Trophoblast cell (in vitro differentiated cells and primary cell): ENCODE data around the gene ABLIM2.

Experiments
- DNase-seq, 2 donors: peaks; one replicate each; pipeline ENCODE4 v3.0.0-alpha.2; 2016
- H2AFZ ChIP-seq: 2 replicates; pipeline ENCODE4 v1.6.1; 2013; ENCODE audit warnings: low read length, moderate library complexity, mild to moderate bottlenecking; ENCODE audit not compliant: insufficient read depth, poor library complexity
- H2AK5ac ChIP-seq: 2 replicates; pipeline ENCODE4 v1.6.1; 2013; ENCODE audit warnings: mild to moderate bottlenecking, low read length
- H2BK120ac ChIP-seq: 2 replicates; pipeline ENCODE4 v1.6.1; 2013; ENCODE audit warnings: low read length, mild to moderate bottlenecking, moderate library complexity; ENCODE audit not compliant: insufficient read depth, poor library complexity
- H2BK12ac ChIP-seq: 2 replicates; pipeline ENCODE4 v1.6.1; 2013; ENCODE audit warnings: mild to moderate bottlenecking, low read length, moderate library complexity
- H2BK5ac ChIP-seq: 2 replicates; pipeline ENCODE4 v1.6.1; 2013; ENCODE audit warnings: low read length, low read depth, moderate library complexity, mild to moderate bottlenecking; ENCODE audit not compliant: poor library complexity
- H3K14ac ChIP-seq: 2 replicates; pipeline ENCODE4 v1.6.1; 2013; ENCODE audit warnings: mild to moderate bottlenecking, low read length
- H3K18ac ChIP-seq: 2 replicates; pipeline ENCODE4 v1.6.1; 2013; ENCODE audit warnings: mild to moderate bottlenecking, low read length
- H3K23ac ChIP-seq: 2 replicates; pipeline ENCODE4 v1.6.1; 2013; ENCODE audit warnings: low read length
- H3K27ac ChIP-seq: 2 replicates; pipeline ENCODE4 v1.5.1; 2013; ENCODE audit warnings: low read depth, mild to moderate bottlenecking, inconsistent platforms, low read length, moderate library complexity
- H3K27me3 ChIP-seq: 2 replicates; pipeline ENCODE4 v1.6.1; 2013; ENCODE audit warnings: inconsistent platforms, mild to moderate bottlenecking, low read length, moderate library complexity; ENCODE audit not compliant: insufficient read depth
- H3K36me3 ChIP-seq, 2 experiments: 1 replicate in 1 of 2; 2 replicates in 1 of 2; pipeline ENCODE4 v1.6.1; 2013; ENCODE audit warnings: low read length in 2 of 2, mild to moderate bottlenecking in 2 of 2, moderate library complexity in 1 of 2; ENCODE audit not compliant: insufficient read depth in 2 of 2, control insufficient read depth in 1 of 2
- H3K4ac ChIP-seq: 2 replicates; pipeline ENCODE4 v1.6.1; 2013; ENCODE audit warnings: low read depth, mild to moderate bottlenecking, low read length, moderate library complexity
- H3K4me1 ChIP-seq, 2 experiments: 1 replicate in 1 of 2; 2 replicates in 1 of 2; pipeline ENCODE4 v1.6.1; 2013; ENCODE audit warnings: low read length in 2 of 2, mild to moderate bottlenecking in 2 of 2, moderate library complexity in 1 of 2; ENCODE audit not compliant: insufficient read depth in 2 of 2, control insufficient read depth in 1 of 2
- H3K4me2 ChIP-seq: 2 replicates; pipeline ENCODE4 v1.6.1; 2013; ENCODE audit warnings: inconsistent platforms, mild to moderate bottlenecking, low read length, moderate library complexity
- H3K4me3 ChIP-seq: 2 replicates; pipeline ENCODE4 v1.5.1; 2013; ENCODE audit warnings: mild to moderate bottlenecking, low read depth, low read length, inconsistent platforms
- H3K79me1 ChIP-seq: one replicate; pipeline ENCODE4 v1.6.1; 2013; ENCODE audit warnings: low read length
- H3K79me2 ChIP-seq: 2 replicates; pipeline ENCODE4 v1.6.1; 2013; ENCODE audit warnings: low read length, mild to moderate bottlenecking; ENCODE audit not compliant: control insufficient read depth, insufficient read depth, poor library complexity
- H3K9ac ChIP-seq: 2 replicates; pipeline ENCODE4 v1.6.1; 2013; ENCODE audit warnings: mild to moderate bottlenecking, low read length
- H3K9me3 ChIP-seq: 2 replicates; pipeline ENCODE4 v1.6.1; 2013; ENCODE audit warnings: low read depth, mild to moderate bottlenecking, control low read depth, inconsistent platforms, low read length; ENCODE audit not compliant: insufficient read depth
- H4K12ac ChIP-seq: 2 replicates; pipeline ENCODE4 v1.6.1; 2013; ENCODE audit warnings: low read depth, mild to moderate bottlenecking, low read length, moderate library complexity
- H4K8ac ChIP-seq: 2 replicates; pipeline ENCODE4 v1.6.1; 2013; ENCODE audit warnings: low read depth, mild to moderate bottlenecking, low read length, moderate library complexity
- H4K91ac ChIP-seq: one replicate; pipeline ENCODE4 v1.6.1; 2013; ENCODE audit warnings: low read depth, mild to moderate bottlenecking, low read length, moderate library complexity
- WGBS: extraction: QIAGEN DNeasy Blood & Tissue Kit; methylation state at CpG from one replicate; pipeline ENCODE4 v1.1.7; 2013; ENCODE audit warnings: missing lambda C conversion rate; ENCODE audit not compliant: insufficient read length, insufficient coverage; ENCODE audit errors: extremely low coverage; 5-methylcytosine and 5-hydroxymethylcytosine counted together

The ABLIM2 gene

GRCh38 chr4:8128100-8128856 is 30.3 kb downstream of the ABLIM2 start:
- no peak overlapping the region for H2BK12ac ChIP-seq
- no peak overlapping the region for H3K27ac ChIP-seq
- no peak overlapping the region for H3K4me3 ChIP-seq
- peaks cover 3% of the 10 kb centered on the region for H3K9me3 ChIP-seq
- no peak overlapping the region for H3K9ac ChIP-seq
- no peak overlapping the region for H4K8ac ChIP-seq
- H3K14ac ChIP-seq = no peak overlapping the region
- no peak overlapping the region for H2BK5ac ChIP-seq
- H2AFZ ChIP-seq = no peak overlapping the region
- H4K91ac ChIP-seq = no peak overlapping the region
- no peaks in the 10 kb centered on the region for H3K79me2 ChIP-seq
- no peak overlapping the region for H3K4ac ChIP-seq
- H3K18ac ChIP-seq = no peak overlapping the region
- H3K23ac ChIP-seq = no peak overlapping the region
- no peaks in the 10 kb centered on the region for H3K27me3 ChIP-seq
- H3K79me1 ChIP-seq = peaks cover 1% of the 10 kb centered on the region
- peaks cover 2 to 3% of the 10 kb centered on the region in 2 experiments for H3K4me1 ChIP-seq
- no peak overlapping the region for H2BK120ac ChIP-seq
- no peak overlapping the region for H3K4me2 ChIP-seq
- no CpG with 5 or more reads among the region's 19 CpGs for whole genome bisulfite sequencing
- H4K12ac ChIP-seq = no peak overlapping the region
- H2AK5ac ChIP-seq = no peak overlapping the region
- no peak for DNase-seq
- H3K36me3 ChIP-seq = no peaks in the 10 kb centered on the region

- Histone ChIP-seq H3K23ac (no peak overlapping the region), H2AFZ (no peak overlapping the region), H3K14ac (no peak overlapping the region), H2BK5ac (no peak overlapping the region), H2AK5ac (no peak overlapping the region), H4K91ac (no peak overlapping the region), H3K79me1 (peaks cover 5% of the 10 kb centered on the region), H3K27me3 (no peaks in the 10 kb centered on the region), H3K27ac (no peak overlapping the region), H3K4me1 (peaks cover 8 to 10% of the 10 kb centered on the region in 2 experiments), H3K9ac (no peak overlapping the region), H3K4me3 (no peak overlapping the region), H3K79me2 (no peaks in the 10 kb centered on the region), H3K4me2 (no peak overlapping the region), H4K12ac (no peak overlapping the region), H3K4ac (no peak overlapping the region), H3K18ac (no peak overlapping the region), H3K9me3 (peaks cover 3% of the 10 kb centered on the region), H4K8ac (no peak overlapping the region), H2BK120ac (no peak overlapping the region), H2BK12ac (no peak overlapping the region), H3K36me3 (no peaks in the 10 kb centered on the region)
- DNase-seq = no peak
- WGBS = no CpG with 5 or more reads among the region's 29 CpGs
These were observed 31.4 kb downstream of the ABLIM2 start for GRCh38 chr4:8127051-8127826.

- Histone ChIP-seq H3K9ac (no peak overlapping the region), H3K27me3 (no peaks in the 10 kb centered on the region), H3K4ac (no peak overlapping the region), H3K23ac (no peak overlapping the region), H2AK5ac (no peak overlapping the region), H3K4me1 (peaks cover 12 to 14% of the 10 kb centered on the region in 2 experiments), H3K79me2 (no peaks in the 10 kb centered on the region), H3K9me3 (peaks cover 3% of the 10 kb centered on the region), H3K4me2 (no peak overlapping the region), H2BK5ac (no peak overlapping the region), H3K27ac (no peak overlapping the region), H3K79me1 (peaks cover 7% of the 10 kb centered on the region), H3K4me3 (no peak overlapping the region), H3K14ac (no peak overlapping the region), H2BK120ac (no peak overlapping the region), H2BK12ac (no peak overlapping the region), H3K18ac (no peak overlapping the region), H4K8ac (no peak overlapping the region), H3K36me3 (no peaks in the 10 kb centered on the region), H4K12ac (no peak overlapping the region), H4K91ac (no peak overlapping the region), H2AFZ (no peak overlapping the region)
- no CpG with 5 or more reads among the region's 13 CpGs for WGBS
- DNase-seq = no peak
These were observed 32.1 kb downstream of the ABLIM2 start for GRCh38 chr4:8126523-8126922.

- no CpG with 5 or more reads among the region's 20 CpGs for WGBS
- Histone ChIP-seq H3K79me2 (no peaks in the 10 kb centered on the region), H2BK120ac (no peak overlapping the region), H3K14ac (no peak overlapping the region), H3K9ac (no peak overlapping the region), H3K18ac (no peak overlapping the region), H2AFZ (no peak overlapping the region), H3K4me3 (no peak overlapping the region), H3K79me1 (peaks cover 7% of the 10 kb centered on the region), H4K8ac (no peak overlapping the region), H3K4ac (no peak overlapping the region), H3K9me3 (peaks cover 3% of the 10 kb centered on the region), H3K27me3 (no peaks in the 10 kb centered on the region), H3K4me1 (peaks cover 14 to 17% of the 10 kb centered on the region in 2 experiments), H3K27ac (no peak overlapping the region), H3K36me3 (no peaks in the 10 kb centered on the region), H2AK5ac (peak overlapping the region; percentile 23), H4K91ac (no peak overlapping the region), H2BK5ac (no peak overlapping the region), H4K12ac (no peak overlapping the region), H3K4me2 (no peak overlapping the region), H2BK12ac (no peak overlapping the region), H3K23ac (no peak overlapping the region)
- no peak for DNase-seq
These were observed 33.0 kb downstream of the ABLIM2 start for GRCh38 chr4:8125526-8126056.
